NCI-H1417 treated with DMSO at 0.1 percent for 48 hours (cell line): Measurements from ENCODE around the gene NUP210.

ENCODE experiments used
- DNase-seq: peaks from one replicate; lab custom pipeline; 2025; lab: John Stamatoyannopoulos, UW

NUP210 gene

DNA sequence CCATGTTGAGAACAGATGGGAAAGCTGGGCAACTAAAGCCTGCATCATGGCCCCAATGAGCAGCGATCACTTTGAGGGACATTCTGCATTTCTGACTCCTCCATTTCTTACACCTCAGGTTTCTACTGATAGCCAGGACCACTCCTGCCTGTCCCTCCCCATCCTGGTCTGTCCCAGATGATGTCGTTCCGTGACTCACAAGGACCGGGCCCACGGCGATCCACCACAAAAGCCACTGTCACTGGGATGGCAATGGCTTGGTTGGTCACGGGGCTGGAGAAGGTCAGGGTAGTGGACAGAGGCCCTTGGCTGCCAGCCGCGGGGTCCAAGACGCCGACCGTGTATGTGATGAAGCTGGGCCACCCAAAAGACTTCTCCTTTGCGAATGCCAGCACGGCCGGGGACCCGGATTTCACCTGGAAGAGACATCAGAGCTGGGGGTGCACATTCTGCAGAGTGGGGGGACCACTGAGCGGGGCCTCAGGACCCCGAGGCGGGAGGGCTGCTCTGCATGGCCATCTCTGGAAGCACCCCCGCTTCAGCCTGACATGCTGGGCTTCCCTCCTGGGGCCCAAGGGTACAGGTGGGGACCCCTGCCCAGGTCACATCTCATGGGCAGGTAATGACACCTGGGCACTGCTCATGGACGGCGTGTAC is 100.4 kb downstream of the NUP210 start:
- DNase-seq = no peak

DNA sequence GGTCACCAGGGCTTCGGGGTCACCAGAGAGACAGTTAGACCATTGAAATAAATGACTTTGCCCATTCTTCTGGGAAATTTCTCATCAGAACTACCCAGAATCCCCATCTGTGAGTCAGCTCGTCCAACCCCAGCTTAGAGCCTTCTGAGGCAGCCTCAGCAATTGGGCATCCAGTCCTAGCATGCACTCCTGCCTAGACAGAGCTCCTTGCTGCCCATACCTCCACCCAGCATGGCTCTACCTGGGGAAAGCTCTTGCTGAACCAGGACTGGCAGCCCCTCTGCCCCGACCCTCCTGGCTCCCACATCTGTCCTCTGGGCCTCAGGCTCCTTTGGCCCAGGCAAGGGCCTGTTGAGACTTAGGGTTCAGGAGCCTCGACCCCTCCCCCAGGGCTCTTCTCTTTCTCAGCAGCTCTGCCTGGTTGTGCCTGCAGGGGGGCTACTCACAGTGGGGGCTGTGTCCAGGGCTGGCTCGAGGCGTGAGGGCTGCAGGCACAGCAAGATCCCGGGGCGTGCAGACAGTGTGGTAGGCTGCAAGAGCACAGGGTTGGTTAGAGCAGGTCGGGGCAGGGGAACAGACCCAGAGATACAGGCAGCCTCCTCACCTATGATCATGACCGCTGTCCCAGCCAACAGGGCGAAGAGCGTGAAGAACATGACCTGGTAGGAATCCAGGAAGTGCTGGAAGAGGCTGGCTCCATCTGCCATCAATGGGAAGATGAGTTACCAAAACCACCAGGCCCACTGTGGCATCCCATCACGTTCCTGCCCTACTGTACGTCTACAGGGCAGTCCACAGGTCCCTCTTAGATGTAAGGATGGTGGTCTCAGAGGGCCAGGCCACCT is 101.3 kb downstream of the NUP210 start:
- no peak for DNase-seq

GRCh38 chr3:13317596-13318320 is 102.4 kb downstream of the NUP210 start:
- DNase-seq = no peak

- DNase-seq = no peak
These were observed 103.5 kb downstream of the NUP210 start for GRCh38 chr3:13316603-13317002.

- DNase-seq = no peak
These were observed 105.2 kb downstream of the NUP210 start for GRCh38 chr3:13314877-13315276.

GRCh38 chr3:13313813-13314212 is 106.3 kb downstream of the NUP210 start:
- no peak for DNase-seq

- no peak for DNase-seq
These were observed 111.1 kb downstream of the NUP210 start for GRCh38 chr3:13309004-13309403.

GRCh38 chr3:13308380-13308801 is 111.7 kb downstream of the NUP210 start:
- DNase-seq = no peak

DNA sequence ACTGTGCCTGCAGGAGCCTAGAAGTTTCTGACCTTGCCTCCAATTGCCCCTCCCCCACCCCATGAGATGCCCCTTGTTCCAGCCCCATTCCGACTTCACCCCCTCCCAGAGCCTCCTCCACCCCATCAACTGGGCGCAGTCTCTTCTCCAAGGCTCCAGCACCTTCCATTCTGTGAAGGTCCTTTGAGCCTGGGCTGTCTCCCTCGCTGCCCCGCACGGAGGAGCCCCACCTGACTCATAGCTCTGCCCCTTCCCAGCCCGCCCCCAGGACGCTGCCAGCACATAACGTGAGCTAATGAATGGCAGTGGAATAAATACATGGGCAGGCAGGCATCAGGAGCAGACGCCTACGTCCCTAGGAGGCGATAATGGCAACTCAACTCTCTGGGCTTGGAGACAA is 113.1 kb downstream of the NUP210 start:
- no peak for DNase-seq

DNA sequence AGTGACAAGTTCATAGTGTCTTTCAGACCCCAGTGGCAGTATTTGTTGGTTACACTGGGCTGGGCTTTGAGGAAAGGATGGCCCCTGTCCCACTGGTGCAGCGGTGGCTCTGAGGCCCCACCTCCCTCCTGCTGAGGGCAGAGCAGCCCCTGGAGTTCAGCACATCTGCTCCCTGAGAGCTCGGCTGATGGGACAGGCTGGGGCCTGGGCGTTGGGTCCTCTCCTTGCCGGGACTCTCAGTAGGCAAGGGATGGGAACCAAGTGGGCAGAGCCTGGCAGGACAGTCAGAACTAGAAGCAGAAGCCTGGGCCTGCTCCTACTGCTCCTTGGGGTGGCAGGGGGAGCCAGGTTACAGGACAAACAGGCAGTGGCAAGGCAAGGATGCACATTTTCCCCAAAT is 114.5 kb downstream of the NUP210 start:
- DNase-seq = no peak

DNA sequence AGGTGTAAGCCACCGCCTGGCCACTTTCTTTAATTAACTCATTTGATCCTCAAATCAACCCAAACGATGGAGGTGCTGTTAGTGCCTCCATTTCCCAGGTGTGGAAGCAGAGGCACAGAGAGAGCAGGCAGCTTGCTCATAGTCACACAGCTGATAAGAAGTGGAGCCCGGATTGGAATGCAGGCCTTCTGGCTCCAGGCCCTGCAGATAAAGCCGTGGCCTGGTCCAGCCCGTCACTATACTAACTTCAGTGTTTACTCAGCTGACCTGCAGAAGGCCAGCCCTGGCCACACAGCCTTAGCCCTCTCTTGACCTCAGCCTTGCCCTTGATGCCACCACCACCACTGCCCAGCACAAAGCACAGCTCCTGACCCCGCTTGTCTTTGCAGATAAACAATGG is 116.7 kb downstream of the NUP210 start:
- DNase-seq = no peak

DNA sequence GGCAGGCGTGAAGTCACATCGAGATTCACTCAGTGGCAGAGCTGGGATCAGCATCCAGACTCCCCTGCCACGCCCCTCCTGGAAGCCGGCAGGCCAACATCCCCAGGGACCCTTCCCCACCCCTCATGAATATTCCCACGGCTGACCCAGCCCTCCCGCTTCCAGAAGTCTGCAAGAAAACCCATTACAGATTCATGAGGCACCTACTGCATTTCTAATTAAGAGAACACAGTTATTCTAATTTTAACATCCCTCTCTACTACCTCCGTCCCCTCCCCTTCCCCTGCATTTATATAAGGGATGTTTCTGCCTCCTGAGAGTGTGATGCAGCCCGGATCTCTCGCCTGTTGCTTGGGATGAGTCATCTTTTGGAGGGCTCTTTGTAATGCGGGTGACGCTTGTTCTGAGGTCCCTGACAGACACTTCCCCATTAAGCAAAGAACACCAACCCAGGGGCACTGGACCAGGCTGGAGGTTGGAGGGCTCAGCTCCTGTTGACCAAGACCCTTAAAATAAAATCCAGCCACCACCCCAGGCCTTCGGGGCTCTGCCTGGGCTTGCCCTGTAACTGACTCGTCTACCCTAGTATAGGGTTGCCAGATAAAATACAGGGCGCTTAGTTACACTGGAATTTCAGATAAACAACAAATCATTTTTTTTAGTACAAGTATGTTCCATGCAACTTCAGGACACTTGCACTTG is 118.7 kb downstream of the NUP210 start:
- DNase-seq = no peak

DNA sequence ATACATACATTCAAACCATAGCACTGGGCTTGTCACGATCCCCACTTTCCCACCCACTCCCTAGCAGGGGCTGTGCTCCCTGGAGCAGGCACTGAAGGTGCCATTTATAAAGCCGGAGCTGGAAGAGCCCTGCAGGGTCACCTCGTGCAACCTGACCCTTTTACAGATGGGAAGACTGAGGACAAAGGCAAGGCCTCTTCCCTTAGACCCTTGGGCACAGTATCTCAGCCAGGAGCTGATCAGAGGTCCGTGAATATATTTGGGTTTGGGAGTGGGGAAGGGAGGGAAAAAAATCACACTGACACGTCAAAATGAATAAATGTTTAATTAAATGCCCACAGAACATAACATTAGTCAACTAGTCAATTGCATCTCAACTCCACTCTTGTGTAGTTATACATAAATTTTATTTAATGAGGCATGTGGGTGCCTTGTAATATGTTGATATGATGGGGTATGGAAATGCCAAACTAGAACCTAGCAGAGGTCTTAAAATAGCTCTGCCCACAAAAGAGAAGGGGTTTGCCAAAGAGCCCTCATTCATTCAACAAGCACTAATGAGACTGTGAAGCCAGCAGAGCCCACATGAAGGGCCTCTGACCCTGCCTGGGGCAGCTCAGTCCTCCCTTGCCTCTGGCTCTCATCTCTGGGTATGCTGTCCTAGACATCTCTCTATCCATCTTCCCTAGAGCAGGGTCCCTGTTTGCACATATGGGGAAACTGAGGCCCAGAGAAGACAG is 119.4 kb downstream of the NUP210 start:
- DNase-seq = no peak

DNA sequence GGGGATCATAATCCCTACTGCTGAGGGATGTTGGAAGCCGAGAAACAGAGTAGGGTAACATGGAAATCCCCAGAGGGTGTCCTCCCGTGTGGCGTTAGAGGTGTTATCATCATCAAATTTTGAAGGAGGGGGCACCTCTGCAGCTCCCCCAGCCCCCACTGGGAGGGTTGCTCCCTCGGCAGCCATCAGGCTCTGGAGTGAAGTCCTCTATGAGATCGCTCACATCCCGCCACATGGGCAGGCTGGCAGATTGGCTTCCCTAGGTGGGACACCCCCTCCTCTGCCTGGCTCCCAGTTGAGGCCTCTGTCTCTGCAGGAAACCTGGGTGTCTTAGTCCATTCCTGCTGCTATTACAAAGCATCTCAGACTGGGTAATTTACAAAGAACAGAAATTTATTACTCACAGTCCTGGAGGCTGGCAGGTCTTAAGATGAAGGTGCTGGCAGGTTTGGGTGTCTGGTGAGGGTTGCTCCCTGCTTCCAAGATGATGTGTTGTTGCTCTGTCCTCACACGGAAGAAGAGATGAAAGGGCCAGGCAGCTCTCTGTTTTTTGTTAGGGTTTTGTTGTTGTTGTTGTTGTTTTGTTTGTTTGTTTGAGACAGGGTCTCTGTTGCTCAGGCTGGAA is 120.5 kb downstream of the NUP210 start:
- DNase-seq = no peak

DNA sequence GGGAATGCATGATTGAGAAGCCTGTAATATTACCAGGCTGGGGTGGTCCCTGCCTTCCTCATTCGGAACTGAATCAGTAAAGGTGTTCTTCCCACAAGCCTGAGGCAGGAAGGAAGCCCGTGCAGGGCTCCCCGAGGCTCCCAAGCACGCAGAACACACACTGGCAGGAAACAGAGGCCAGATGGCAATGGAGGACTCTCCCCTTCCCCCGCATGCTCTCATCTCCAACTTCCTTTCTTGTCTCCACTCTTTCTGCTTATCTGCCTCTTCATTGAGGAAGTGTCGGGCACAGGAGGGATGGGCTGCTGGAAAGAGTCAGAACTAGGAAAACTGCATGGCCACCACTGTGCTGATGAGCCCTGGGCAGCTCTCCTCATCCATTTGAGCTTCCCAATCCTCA is 123.5 kb downstream of the NUP210 start:
- DNase-seq = no peak

DNA sequence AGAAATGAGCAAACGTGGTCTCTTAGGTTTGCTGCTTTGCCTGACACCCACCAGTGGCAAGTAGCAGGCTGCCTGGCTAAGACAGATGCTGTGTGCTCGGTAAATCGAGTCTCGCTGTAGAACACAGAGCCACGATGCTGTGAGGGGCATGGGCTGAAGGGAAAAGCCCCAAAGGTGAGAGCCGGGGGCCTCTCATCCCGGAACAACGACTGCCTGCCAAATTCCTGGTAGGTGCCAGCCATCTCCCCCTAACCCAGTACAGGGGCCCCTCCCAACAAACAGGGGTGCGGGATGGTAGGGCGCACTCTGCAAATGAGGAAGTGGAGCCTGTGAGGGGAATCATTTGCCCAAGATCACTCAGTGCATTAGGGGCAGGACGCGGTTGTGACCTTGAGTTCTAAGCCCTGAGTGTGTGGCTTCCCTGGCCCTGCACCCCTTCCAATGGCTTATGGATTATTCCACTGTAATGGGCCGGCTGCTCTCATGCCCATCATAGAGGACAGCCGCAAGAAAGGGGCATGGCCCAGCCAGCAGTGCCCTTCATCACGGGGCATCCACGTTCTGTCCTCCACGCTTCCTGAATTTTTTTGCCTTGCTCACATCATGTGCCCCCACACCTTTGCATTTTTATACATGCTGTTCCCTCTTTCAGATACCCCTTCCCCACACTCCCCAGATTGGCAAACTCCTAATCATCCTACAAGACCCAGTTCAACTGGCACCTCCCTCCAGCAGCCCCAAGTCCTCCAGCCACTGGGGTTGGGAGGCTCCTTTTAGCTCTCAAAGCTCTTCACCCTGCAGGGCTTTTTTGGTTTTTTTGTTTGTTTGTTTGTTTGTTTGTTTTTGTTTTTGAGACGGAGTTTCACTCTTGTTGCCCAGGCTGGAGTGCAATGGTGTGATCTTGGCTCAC is 125.4 kb downstream of the NUP210 start:
- DNase-seq = no peak

GRCh38 chr3:13292375-13292774 is 127.7 kb downstream of the NUP210 start:
- no peak for DNase-seq

- no peak for DNase-seq
These were observed 129.2 kb downstream of the NUP210 start for GRCh38 chr3:13290941-13291340.

DNA sequence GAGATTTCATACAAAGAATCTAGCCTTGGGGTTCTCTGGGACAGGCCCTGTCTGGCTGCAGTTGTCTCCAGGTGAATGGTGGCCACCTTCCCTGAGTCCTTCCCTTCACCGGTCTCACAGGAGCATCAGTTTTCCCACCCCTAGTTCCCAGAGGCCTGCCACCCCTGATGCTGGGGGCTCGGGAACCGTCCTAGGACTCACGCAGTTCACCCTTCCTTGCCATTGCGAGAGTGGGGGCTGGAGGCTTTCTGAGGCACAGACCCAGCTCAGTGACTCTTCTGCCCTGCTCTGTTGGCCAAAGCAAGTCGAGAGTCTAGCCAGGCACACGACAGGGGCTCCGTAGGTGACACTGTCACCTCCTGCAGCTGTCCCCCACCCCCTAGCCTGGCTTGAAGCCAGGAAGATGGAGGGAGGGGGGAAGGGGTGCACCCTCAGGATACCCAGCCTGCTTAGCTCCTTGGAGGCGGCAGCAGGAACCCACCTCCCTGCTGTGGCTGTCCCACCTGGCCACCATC is 130.3 kb downstream of the NUP210 start:
- no peak for DNase-seq
